WTC11 (cell line): ENCODE measurements around the gene ARHGAP15.

Source experiments
- ESRRA ChIP-seq: sonication (generic); formaldehyde crosslinking; IDR thresholded peaks from 2 replicates; pipeline ENCODE4 v1.8.1; 2022; ENCODE audit warnings: mild to moderate bottlenecking, missing genetic modification reagents, borderline replicate concordance
- ETV6 ChIP-seq: sonication (generic); formaldehyde crosslinking; IDR thresholded peaks from 2 replicates; pipeline ENCODE4 v1.8.1; 2022; ENCODE audit warnings: mild to moderate bottlenecking, missing genetic modification reagents
- NR1H2 ChIP-seq: sonication (generic); formaldehyde crosslinking; IDR thresholded peaks from 2 replicates; pipeline ENCODE4 v1.9.0; 2021; ENCODE audit warnings: mild to moderate bottlenecking, moderate library complexity, missing genetic modification reagents
- NR2C2 ChIP-seq: sonication (generic); formaldehyde crosslinking; IDR thresholded peaks from 2 replicates; pipeline ENCODE4 v1.8.0; 2022; ENCODE audit warnings: mild to moderate bottlenecking, missing genetic modification reagents
- ZBTB43 ChIP-seq: sonication (generic); formaldehyde crosslinking; IDR thresholded peaks from 2 replicates; pipeline ENCODE4 v1.8.1; 2023; ENCODE audit warnings: mild to moderate bottlenecking, missing genetic modification reagents
- TF ChIP-seq, protein P1 (sequence below): fragments of 200-600 bp; IDR thresholded peaks from 2 replicates; pipeline ENCODE4 v1.8.0; 2022; ENCODE audit warnings: antibody characterized with exemption
- TF ChIP-seq, protein P2 (sequence below): sonication (generic); formaldehyde crosslinking; IDR thresholded peaks from 2 replicates; pipeline ENCODE4 v1.8.1; 2023; ENCODE audit warnings: mild to moderate bottlenecking, moderate library complexity, missing genetic modification reagents
- TF ChIP-seq, protein P3 (sequence below): fragments of 250-450 bp; sonication (Bioruptor Pico); IDR thresholded peaks from 2 replicates; pipeline ENCODE4 v1.8.0; 2021; ENCODE audit warnings: mild to moderate bottlenecking

GRCh38 chr2:143584936-143585335, 455.7 kb downstream of the ARHGAP15 start:
- TF ChIP-seq NR1H2 (CRISPR knock-in tag) (no peak), NR2C2 (CRISPR knock-in tag) (no peak), ZBTB43 (CRISPR knock-in tag) (no peak), ETV6 (CRISPR knock-in tag) (no peak), ESRRA (CRISPR knock-in tag) (no peak)
- TF ChIP-seq, protein P1, sequence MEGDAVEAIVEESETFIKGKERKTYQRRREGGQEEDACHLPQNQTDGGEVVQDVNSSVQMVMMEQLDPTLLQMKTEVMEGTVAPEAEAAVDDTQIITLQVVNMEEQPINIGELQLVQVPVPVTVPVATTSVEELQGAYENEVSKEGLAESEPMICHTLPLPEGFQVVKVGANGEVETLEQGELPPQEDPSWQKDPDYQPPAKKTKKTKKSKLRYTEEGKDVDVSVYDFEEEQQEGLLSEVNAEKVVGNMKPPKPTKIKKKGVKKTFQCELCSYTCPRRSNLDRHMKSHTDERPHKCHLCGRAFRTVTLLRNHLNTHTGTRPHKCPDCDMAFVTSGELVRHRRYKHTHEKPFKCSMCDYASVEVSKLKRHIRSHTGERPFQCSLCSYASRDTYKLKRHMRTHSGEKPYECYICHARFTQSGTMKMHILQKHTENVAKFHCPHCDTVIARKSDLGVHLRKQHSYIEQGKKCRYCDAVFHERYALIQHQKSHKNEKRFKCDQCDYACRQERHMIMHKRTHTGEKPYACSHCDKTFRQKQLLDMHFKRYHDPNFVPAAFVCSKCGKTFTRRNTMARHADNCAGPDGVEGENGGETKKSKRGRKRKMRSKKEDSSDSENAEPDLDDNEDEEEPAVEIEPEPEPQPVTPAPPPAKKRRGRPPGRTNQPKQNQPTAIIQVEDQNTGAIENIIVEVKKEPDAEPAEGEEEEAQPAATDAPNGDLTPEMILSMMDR = no peak
- TF ChIP-seq, protein P2, sequence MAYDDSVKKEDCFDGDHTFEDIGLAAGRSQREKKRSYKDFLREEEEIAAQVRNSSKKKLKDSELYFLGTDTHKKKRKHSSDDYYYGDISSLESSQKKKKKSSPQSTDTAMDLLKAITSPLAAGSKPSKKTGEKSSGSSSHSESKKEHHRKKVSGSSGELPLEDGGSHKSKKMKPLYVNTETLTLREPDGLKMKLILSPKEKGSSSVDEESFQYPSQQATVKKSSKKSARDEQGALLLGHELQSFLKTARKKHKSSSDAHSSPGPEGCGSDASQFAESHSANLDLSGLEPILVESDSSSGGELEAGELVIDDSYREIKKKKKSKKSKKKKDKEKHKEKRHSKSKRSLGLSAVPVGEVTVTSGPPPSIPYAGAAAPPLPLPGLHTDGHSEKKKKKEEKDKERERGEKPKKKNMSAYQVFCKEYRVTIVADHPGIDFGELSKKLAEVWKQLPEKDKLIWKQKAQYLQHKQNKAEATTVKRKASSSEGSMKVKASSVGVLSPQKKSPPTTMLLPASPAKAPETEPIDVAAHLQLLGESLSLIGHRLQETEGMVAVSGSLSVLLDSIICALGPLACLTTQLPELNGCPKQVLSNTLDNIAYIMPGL (CRISPR knock-in tag) = no peak
- TF ChIP-seq, protein P3, sequence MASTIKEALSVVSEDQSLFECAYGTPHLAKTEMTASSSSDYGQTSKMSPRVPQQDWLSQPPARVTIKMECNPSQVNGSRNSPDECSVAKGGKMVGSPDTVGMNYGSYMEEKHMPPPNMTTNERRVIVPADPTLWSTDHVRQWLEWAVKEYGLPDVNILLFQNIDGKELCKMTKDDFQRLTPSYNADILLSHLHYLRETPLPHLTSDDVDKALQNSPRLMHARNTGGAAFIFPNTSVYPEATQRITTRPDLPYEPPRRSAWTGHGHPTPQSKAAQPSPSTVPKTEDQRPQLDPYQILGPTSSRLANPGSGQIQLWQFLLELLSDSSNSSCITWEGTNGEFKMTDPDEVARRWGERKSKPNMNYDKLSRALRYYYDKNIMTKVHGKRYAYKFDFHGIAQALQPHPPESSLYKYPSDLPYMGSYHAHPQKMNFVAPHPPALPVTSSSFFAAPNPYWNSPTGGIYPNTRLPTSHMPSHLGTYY = no peak
